GM08714 (cell line): Measurements from ENCODE around the gene CAT.

Experiments used
- H3K4me3 ChIP-seq: fragments of 200-500 bp; sonication (Bioruptor generic); 2 replicates; pipeline ENCODE4 v1.5.1; 2014; ENCODE audit warnings: mild to moderate bottlenecking, low read length, inconsistent platforms
- ZNF274 ChIP-seq: IDR thresholded peaks from 2 replicates; pipeline ENCODE4 v1.6.1; 2012; ENCODE audit warnings: mild to moderate bottlenecking, low read depth, low read length

The CAT gene

GRCh38 chr11:34439610-34440198 lies 970 bp downstream of the CAT start:
- peak overlapping the region; percentile 66 for H3K4me3 ChIP-seq
- TF ChIP-seq ZNF274, result no peak

DNA sequence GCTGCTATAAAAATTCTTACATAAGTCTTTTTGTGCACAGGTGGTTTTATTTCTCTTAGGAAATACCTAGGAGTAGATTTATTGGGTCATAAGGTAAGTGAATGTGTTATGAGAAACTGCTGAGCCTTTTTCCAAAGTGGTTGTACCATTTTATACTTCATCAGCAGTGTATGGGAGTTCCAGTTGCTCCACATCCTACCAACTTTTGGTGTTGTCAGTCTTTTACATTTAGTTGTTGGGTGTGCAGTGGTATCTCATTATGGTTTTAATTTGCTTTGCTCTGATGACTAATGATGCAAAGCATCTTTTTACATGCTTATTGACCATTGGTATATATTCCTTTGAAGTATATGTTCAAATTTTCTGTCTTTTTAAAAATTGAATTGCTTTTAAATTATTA lies 3.1 kb downstream of the CAT start:
- H3K4me3 ChIP-seq, result no peak overlapping the region
- TF ChIP-seq ZNF274, result no peak

GRCh38 chr11:34443136-34443535 lies 4.4 kb downstream of the CAT start:
- TF ChIP-seq ZNF274, result no peak
- no peak overlapping the region for H3K4me3 ChIP-seq

DNA sequence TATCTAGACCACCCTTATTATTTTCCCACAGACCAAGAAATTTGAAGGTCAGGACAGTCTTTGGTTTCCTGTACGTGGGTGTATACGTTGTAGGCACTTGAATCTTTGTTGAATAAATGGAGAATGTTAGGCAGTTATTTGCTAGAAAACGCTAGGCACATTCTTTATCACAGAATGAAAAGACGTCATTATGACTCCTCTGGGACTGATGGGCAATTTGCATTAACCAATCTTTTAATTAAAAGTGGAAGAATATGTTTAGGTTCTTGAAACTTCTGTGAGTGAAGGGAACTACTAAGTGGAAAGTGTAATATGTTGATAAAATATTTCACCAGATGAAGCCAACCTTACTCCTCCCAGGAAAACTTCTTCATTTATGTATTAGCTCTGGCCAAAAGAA lies 5.7 kb downstream of the CAT start:
- TF ChIP-seq ZNF274, result no peak
- no peak overlapping the region for H3K4me3 ChIP-seq

DNA sequence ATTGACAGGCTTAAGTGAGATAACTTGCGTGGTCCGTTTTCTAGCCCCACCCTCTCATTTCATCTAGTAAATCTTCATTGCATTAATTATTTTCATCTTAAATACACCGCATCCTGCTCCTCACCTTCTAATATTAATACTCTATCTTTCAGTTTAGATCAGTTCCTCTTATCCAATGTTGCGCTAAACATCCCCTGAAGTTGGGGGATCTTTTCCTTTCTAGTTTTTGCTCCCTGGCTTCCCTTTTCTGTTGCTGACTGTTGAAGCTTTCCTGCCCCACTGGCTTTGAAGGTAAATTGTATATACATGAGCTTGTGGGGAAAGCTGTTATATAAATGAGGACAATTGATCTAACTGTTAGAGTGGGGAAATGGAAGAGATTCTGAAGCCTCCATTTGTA lies 7.2 kb downstream of the CAT start:
- H3K4me3 ChIP-seq, result no peak overlapping the region
- TF ChIP-seq ZNF274, result no peak

DNA sequence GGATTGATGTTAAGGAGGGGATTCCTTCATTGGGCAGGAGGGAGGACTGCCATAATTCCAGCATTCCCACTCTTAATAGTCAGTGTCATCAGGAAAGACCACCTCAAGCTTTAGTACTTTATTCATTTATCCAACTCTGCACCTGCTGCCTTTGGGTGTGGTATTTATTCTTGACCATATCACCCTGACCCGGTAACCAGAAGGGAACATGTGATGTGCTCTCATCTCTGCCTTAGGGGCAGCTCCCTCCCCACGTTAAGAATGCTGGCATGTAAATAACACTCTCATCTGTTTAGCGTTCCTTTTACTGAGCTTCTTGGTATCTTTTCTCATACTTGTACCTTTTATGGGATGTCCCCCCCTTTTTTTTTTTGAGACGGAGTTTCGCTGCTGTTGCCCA lies 7.7 kb downstream of the CAT start:
- H3K4me3 ChIP-seq, result no peak overlapping the region
- TF ChIP-seq ZNF274, result no peak

GRCh38 chr11:34447044-34447443 lies 8.3 kb downstream of the CAT start:
- no peak overlapping the region for H3K4me3 ChIP-seq
- TF ChIP-seq ZNF274, result no peak

GRCh38 chr11:34448223-34448994 lies 9.7 kb downstream of the CAT start:
- no peak for TF ChIP-seq ZNF274
- H3K4me3 ChIP-seq, result no peak overlapping the region

DNA sequence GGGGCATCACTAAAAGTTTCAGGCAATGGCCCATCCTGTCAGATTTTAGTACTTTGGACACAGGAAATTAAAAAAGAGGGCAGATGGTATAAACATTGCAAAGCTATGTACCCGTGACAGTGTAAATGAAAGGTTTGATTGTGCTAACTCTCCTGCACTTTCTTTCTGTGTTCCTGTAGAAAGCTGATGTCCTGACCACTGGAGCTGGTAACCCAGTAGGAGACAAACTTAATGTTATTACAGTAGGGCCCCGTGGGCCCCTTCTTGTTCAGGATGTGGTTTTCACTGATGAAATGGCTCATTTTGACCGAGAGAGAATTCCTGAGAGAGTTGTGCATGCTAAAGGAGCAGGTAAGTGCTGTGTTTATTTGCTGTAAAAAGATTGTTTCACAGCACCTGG lies 10.3 kb downstream of the CAT start:
- H3K4me3 ChIP-seq, result no peak overlapping the region
- TF ChIP-seq ZNF274, result no peak

DNA sequence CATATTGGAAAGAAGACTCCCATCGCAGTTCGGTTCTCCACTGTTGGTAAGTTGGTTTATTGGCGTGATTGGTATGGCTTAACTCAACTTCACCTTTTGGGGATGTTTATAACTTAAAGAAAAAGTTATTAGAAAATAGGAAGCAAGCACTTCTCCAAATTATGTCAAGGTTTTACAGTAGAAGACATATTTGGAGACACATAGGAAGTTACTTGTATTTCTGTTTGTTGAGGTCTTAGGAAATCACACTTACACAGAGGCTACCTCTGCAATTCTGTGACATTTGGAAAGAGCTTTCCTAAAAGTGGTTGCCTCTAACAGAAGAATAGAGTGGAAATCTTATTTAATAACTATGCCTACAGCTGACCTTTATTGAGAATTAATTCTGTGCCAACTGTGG lies 12.3 kb downstream of the CAT start:
- TF ChIP-seq ZNF274, result no peak
- H3K4me3 ChIP-seq, result no peak overlapping the region

- TF ChIP-seq ZNF274, result no peak
- H3K4me3 ChIP-seq, result no peak overlapping the region
Measured at GRCh38 chr11:34454308-34455032, 15.7 kb downstream of the CAT start.

GRCh38 chr11:34457607-34458006 lies 18.9 kb downstream of the CAT start:
- TF ChIP-seq ZNF274, result no peak
- no peak overlapping the region for H3K4me3 ChIP-seq

GRCh38 chr11:34458525-34458924 lies 19.8 kb downstream of the CAT start:
- TF ChIP-seq ZNF274, result no peak
- H3K4me3 ChIP-seq, result no peak overlapping the region

DNA sequence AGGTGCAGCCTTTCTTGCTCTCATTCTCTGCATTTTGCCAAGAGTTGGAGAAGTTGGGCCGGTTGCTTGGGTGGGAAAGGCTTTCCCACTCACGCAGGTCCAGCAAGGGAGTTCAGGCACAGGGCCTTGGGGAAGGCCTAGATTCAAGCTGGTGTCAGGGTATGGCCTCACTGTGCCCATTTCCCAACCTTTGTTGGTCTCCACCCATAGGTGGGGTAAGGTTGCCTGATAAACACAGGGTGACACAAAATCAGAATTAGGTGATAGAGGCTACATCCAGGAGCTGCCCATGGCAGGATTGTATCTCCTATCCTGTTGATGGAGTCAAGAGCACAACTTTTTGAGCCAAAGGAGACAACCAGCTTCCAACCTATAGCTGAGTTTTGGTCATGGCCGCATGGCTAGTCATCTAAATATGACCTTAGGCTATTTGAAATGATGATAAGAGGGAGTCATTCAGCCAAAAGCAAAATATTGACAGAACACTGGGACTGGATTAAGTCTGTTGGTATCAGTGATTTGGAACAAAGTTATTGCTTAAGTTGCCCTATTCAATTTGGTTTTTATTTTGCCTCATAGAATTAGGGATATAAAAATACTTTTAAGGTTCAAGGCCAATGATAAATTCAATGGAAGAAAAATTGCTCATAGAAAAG lies 20.9 kb downstream of the CAT start:
- TF ChIP-seq ZNF274, result no peak
- H3K4me3 ChIP-seq, result no peak overlapping the region

DNA sequence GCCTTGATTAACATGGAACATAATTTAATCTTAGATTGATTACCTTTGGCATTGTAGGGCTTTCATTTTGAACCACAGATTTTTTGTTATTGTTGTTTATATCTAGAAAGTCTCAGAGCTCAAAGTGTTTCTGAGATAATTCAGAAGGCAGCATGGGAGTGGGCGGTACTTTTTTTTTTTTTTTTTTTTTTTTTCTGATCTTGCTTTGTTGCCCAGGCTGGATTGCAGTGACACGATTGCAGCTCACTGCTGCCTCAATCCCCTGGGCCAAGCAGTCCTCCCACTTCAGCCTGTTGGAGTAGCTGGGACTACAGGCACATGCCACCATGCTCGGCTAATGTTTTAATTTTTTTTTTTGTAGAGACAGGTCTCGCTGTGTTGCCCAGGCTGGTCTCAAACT lies 21.5 kb downstream of the CAT start:
- no peak overlapping the region for H3K4me3 ChIP-seq
- TF ChIP-seq ZNF274, result no peak

- no peak overlapping the region for H3K4me3 ChIP-seq
- TF ChIP-seq ZNF274, result no peak
Measured at GRCh38 chr11:34461215-34461614, 22.5 kb downstream of the CAT start.
